HepG2 (cell line): Measurements from ENCODE around the gene DGKD. TPM values are rescaled to one million over a fixed set of nuclear protein-coding genes. Genes with fewer than 3 reads are reported as not detected.

Experiments
- ATAC-seq: fragments of 200-7000 bp; cut with Tn5 transposase; 3 replicates; pipeline ENCODE4 v1.9.1; 2020; ENCODE audit warnings: mild to moderate bottlenecking, moderate library complexity
- BruUV-seq: library from RNA; stranded (reverse); fragments of 400-500 nt; replicated peaks from 2 replicates; lab custom pipeline; 2021; lab: Mats Ljungman, UMichigan
- CTCF ChIA-PET: fragments of 300-600 bp; formaldehyde crosslinking; extraction: SDS; loops from one replicate; lab custom pipeline; 2021; ENCODE audit warnings: low total read pairs, inconsistent platforms, low intra/inter-chr PET ratio; lab: Yijun Ruan, JAX
- POLR2A ChIA-PET: fragments of 350-600 bp; sonication (Branson Sonifier 250); formaldehyde crosslinking; loops from one replicate; lab custom pipeline; 2020; ENCODE audit warnings: antibody characterized with exemption, inconsistent platforms; lab: Yijun Ruan, JAX
- DNase-seq: peaks from one replicate; pipeline ENCODE4 v3.0.0-alpha.2; 2015; ENCODE audit warnings: low spot score
- FAIRE-seq: peaks from 3 replicates; lab custom pipeline; 2011; peaks lifted over from hg19 to GRCh38; lab: Jason Lieb, UNC
- H2AFZ ChIP-seq: one replicate; pipeline ENCODE4 v1.6.1; 2011; ENCODE audit warnings: low read length, inconsistent platforms
- H3K27ac ChIP-seq: fragments of 300-600 bp; 3 replicates; pipeline ENCODE4 v1.8.0; 2011; ENCODE audit warnings: mixed run types, mild to moderate bottlenecking, mixed read lengths, low read length, inconsistent platforms; ENCODE audit not compliant: insufficient read depth; ENCODE audit errors: extremely low read length
- H3K27me3 ChIP-seq, 2 experiments: fragments of 200-600 bp in 1 of 2; 2 replicates in 1 of 2; 3 replicates in 1 of 2; pipeline versions ENCODE4 v1.6.0 to v1.8.0; 2011; ENCODE audit warnings: low read length in 2 of 2, mild to moderate bottlenecking in 2 of 2, moderate library complexity in 2 of 2, inconsistent platforms in 1 of 2; ENCODE audit not compliant: insufficient read depth in 2 of 2, control insufficient read depth in 1 of 2
- H3K36me3 ChIP-seq, 2 experiments: fragments of 200-600 bp in 1 of 2; replicated peaks in 1 of 2; 2 replicates in 1 of 2; 3 replicates in 1 of 2; pipeline versions ENCODE4 v1.5.1 to v1.8.0; 2011; ENCODE audit warnings: low read length in 2 of 2, inconsistent platforms in 1 of 2; ENCODE audit not compliant: insufficient read depth in 2 of 2, control insufficient read depth in 1 of 2
- H3K4me1 ChIP-seq: 2 replicates; pipeline ENCODE4 v1.5.1; 2012; ENCODE audit warnings: low read length, inconsistent platforms; ENCODE audit not compliant: insufficient read depth
- H3K4me2 ChIP-seq: 2 replicates; pipeline ENCODE4 v1.6.0; 2011; ENCODE audit warnings: low read depth, low read length, inconsistent platforms
- H3K4me3 ChIP-seq, 3 experiments: fragments of 200-600 bp in 1 of 3; sonication (generic), shearing (Covaris generic) in 1 of 3; replicated peaks in 1 of 3; 2 replicates each; pipeline ENCODE4 v1.5.1; 2011 to 2016; ENCODE audit warnings: low read length in 3 of 3, inconsistent platforms in 2 of 3, low read depth in 2 of 3, mild to moderate bottlenecking in 2 of 3, control low read depth in 1 of 3, mixed read lengths in 1 of 3; ENCODE audit not compliant: insufficient read depth in 1 of 3
- H3K79me2 ChIP-seq: one replicate; pipeline ENCODE4 v1.6.1; 2011; ENCODE audit warnings: low read length, inconsistent platforms; ENCODE audit not compliant: insufficient read depth
- H3K9ac ChIP-seq: 2 replicates; pipeline ENCODE4 v1.6.0; 2011; ENCODE audit warnings: mild to moderate bottlenecking, low read depth, low read length, inconsistent platforms; ENCODE audit not compliant: insufficient read depth
- H3K9me3 ChIP-seq: 2 replicates; pipeline ENCODE4 v1.5.1; 2012; ENCODE audit warnings: mild to moderate bottlenecking, low read length
- H4K20me1 ChIP-seq: 2 replicates; pipeline ENCODE4 v1.6.0; 2011; ENCODE audit warnings: inconsistent platforms, mild to moderate bottlenecking, low read length, moderate library complexity; ENCODE audit not compliant: insufficient read depth
- ASH2L ChIP-seq: fragments of 300-600, 200-600 bp; sonication (generic); IDR thresholded peaks from 2 replicates; pipeline ENCODE4 v1.7.0; 2017; ENCODE audit warnings: low read depth, mild to moderate bottlenecking, moderate library complexity, mixed read lengths, low read length; ENCODE audit not compliant: insufficient read length
- HNRNPLL ChIP-seq: fragments of 200-400 bp; formaldehyde crosslinking; IDR thresholded peaks from 2 replicates; pipeline ENCODE4 v1.6.1; 2017; ENCODE audit warnings: mild to moderate bottlenecking, low read depth, low read length; ENCODE audit not compliant: poor library complexity, severe bottlenecking
- MTF2 ChIP-seq: sonication (generic); formaldehyde crosslinking; IDR thresholded peaks from 2 replicates; pipeline ENCODE4 v1.5.0; 2020; ENCODE audit warnings: missing genetic modification reagents, borderline replicate concordance
- NONO ChIP-seq, 2 experiments: fragments of 450-650 bp in 1 of 2; sonication (generic) in 1 of 2; formaldehyde crosslinking in 1 of 2; IDR thresholded peaks in 1 of 2; conservative IDR thresholded peaks in 1 of 2; 2 replicates each; pipeline versions ENCODE4 v1.6.1 to v1.8.0; 2017 to 2022; ENCODE audit warnings: mild to moderate bottlenecking in 1 of 2, missing genetic modification reagents in 1 of 2, moderate library complexity in 1 of 2
- POLR2AphosphoS5 ChIP-seq: IDR thresholded peaks from 2 replicates; pipeline ENCODE4 v1.6.1; 2012; ENCODE audit warnings: low read depth, low read length
- RAD21 ChIP-seq: fragments of 450-650 bp; formaldehyde crosslinking; IDR thresholded peaks from 2 replicates; pipeline ENCODE4 v1.5.0; 2020; ENCODE audit warnings: mild to moderate bottlenecking
- TARDBP ChIP-seq: sonication (generic); formaldehyde crosslinking; IDR thresholded peaks from 2 replicates; pipeline ENCODE4 v1.8.0; 2022; ENCODE audit warnings: mild to moderate bottlenecking, missing genetic modification reagents
- ZNF33B ChIP-seq: sonication (generic); formaldehyde crosslinking; IDR thresholded peaks from 2 replicates; pipeline ENCODE4 v1.5.1; 2020; ENCODE audit warnings: mild to moderate bottlenecking, missing genetic modification reagents
- ZNF546 ChIP-seq: sonication (generic); formaldehyde crosslinking; conservative IDR thresholded peaks from 2 replicates; pipeline ENCODE4 v1.8.1; 2023; ENCODE audit warnings: mild to moderate bottlenecking, missing genetic modification reagents
- WGBS: methylation state at CpG from one replicate; pipeline ENCODE4 v1.1.6; 2017; ENCODE audit warnings: low lambda C conversion rate; 5-methylcytosine and 5-hydroxymethylcytosine counted together
- in situ Hi-C: cut with HindIII; loops from 2 replicates; pipeline ENCODE4 v1.10.0; 2017; ENCODE audit warnings: low pct_unique_long_range_greater_than_20kb; ENCODE audit not compliant: extremely low pct_ligation_motif_present
- intact Hi-C: fragments of 100-400 bp; cut with micrococcal nuclease; formaldehyde crosslinking; loops from one replicate; pipeline ENCODE4 v1.10.0; 2022; ENCODE audit not compliant: unreplicated experiment
- polyA plus RNA-seq, 8 experiments: library from polyadenylated mRNA; depleted of rRNA in 3 of 8; stranded (reverse) in 7 of 8; unstranded in 1 of 8; fragments of >200 nt; fragmentation: Illumina TruSeq in 4 of 8; extraction: Trizol in 4 of 8; gene quantifications; 2 replicates each; pipeline versions ENCODE4 v1.2.1 to v1.2.3, GENCODE V29; 2011 to 2016; ENCODE audit warnings: low read depth in 4 of 8, missing spikeins in 1 of 8, mixed read lengths in 1 of 8; ENCODE audit not compliant: insufficient read depth in 1 of 8
- total RNA-seq, 5 experiments: library from RNA; depleted of rRNA; stranded (reverse); fragments of >200 nt; fragmentation: Illumina TruSeq; extraction: Trizol; gene quantifications; 2 replicates each; pipeline ENCODE4 v1.2.3, GENCODE V29; 2016; ENCODE audit warnings: low read depth in 1 of 5
- TF ChIP-seq, protein P1 (sequence below): sonication (generic); formaldehyde crosslinking; IDR thresholded peaks from 2 replicates; pipeline ENCODE4 v1.5.0; 2020; ENCODE audit warnings: mild to moderate bottlenecking, low read depth, missing genetic modification reagents, borderline replicate concordance

The DGKD gene
- total and polyA plus RNA-seq, 2 of the 13 experiments (the other 11 are each of a cell fraction or from before 2014, with no cell fraction given) = 24.5 to 33.2 TPM

GRCh38 chr2:233462826-233463470 lies 108.7 kb downstream of the DGKD start:
- FAIRE-seq (no peak), ATAC-seq (no peak), DNase-seq (no peak)
- Histone ChIP-seq H3K4me1 (peaks cover 20% of the 10 kb centered on the region), H2AFZ (no peak overlapping the region), H3K4me3 (no peak overlapping the region), H4K20me1 (no peaks in the 10 kb centered on the region), H3K27ac (no peak overlapping the region), H3K9me3 (no peaks in the 10 kb centered on the region), H3K4me2 (no peak overlapping the region), H3K79me2 (no peaks in the 10 kb centered on the region), H3K9ac (no peak overlapping the region), H3K36me3 (peaks cover 42 to 58% of the 10 kb centered on the region in 2 experiments), H3K27me3 (no peaks in the 10 kb centered on the region)
- ChIA-PET POLR2A (no interaction called here), CTCF (no interaction called here)
- WGBS = 97% methylated on average over 20 of the region's 21 CpGs
- no TSS peak for BruUV-seq
- TF ChIP-seq RAD21 (CRISPR knock-in tag) = no peak
- no peak for TF ChIP-seq TARDBP
- TF ChIP-seq MTF2 (CRISPR knock-in tag) = no peak
- no peak for TF ChIP-seq ZNF33B (CRISPR knock-in tag)
- TF ChIP-seq, protein P1, sequence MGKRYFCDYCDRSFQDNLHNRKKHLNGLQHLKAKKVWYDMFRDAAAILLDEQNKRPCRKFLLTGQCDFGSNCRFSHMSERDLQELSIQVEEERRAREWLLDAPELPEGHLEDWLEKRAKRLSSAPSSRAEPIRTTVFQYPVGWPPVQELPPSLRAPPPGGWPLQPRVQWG (CRISPR knock-in tag) = no peak
- no peak for TF ChIP-seq ZNF546 (CRISPR knock-in tag)
- no peak for TF ChIP-seq ASH2L
- no peak for TF ChIP-seq POLR2AphosphoS5
- intact Hi-C loops (no loop called here), in situ Hi-C loops (no loop called here)

DNA sequence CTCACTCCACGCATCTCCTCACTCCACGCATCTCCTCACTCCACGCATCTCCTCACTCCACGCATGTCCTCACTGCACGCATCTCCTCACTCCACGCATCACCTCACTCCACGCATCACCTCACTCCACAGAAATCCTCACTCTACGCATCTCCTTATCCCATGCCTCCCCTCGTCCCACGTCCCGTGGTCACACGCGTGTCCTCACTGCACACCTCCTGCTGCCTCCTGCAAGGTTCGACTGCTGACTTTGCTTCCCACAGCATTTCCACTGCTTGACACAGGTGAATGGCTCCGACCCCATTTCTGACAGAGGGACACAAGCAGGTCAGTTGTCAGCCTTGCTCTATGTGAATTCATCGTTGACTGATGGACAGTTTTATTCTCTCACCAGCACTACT lies 109.3 kb downstream of the DGKD start:
- H3K4me2 ChIP-seq = no peak overlapping the region
- H2AFZ ChIP-seq = no peak overlapping the region
- no peak for DNase-seq
- TF ChIP-seq HNRNPLL = peak; percentile 31
- no peak for TF ChIP-seq NONO (IDR thresholded peaks at IDR 0.05)
- no peak for TF ChIP-seq NONO (CRISPR knock-in tag; conservative IDR thresholded peaks at IDR 0.05)
- TF ChIP-seq, all 625 proteins: peak for 1
- H4K20me1 ChIP-seq = no peaks in the 10 kb centered on the region
- in situ Hi-C loops (no loop called here), intact Hi-C loops (no loop called here)
- peaks cover 20% of the 10 kb centered on the region for H3K4me1 ChIP-seq
- no peak for ATAC-seq
- WGBS = 96% methylated on average over 16 of the region's 16 CpGs
- H3K9ac ChIP-seq = no peak overlapping the region
- H3K36me3 ChIP-seq = peaks cover 47 to 59% of the 10 kb centered on the region in 2 experiments
- ChIA-PET POLR2A (no interaction called here), CTCF (no interaction called here)
- no peaks in the 10 kb centered on the region for H3K27me3 ChIP-seq
- FAIRE-seq = no peak
- no TSS peak for BruUV-seq
- H3K79me2 ChIP-seq = no peaks in the 10 kb centered on the region
- H3K27ac ChIP-seq = no peak overlapping the region
- no peak overlapping the region for H3K4me3 ChIP-seq
- no peaks in the 10 kb centered on the region for H3K9me3 ChIP-seq
